A549 (cell line): ENCODE measurements around the gene SALL4. TPM values are rescaled to one million over a fixed set of nuclear protein-coding genes. Genes with fewer than 3 reads are reported as not detected.
A peak's percentile ranks its signal among the peaks of the same experiment; 100 is the strongest.

Source experiments
- ATAC-seq, 2 experiments: fragments of 200-7000 bp in 1 of 2; fragments of >200 bp in 1 of 2; cut with Nextera tagmentation in 1 of 2; cut with Tn5 transposase in 1 of 2; 3 replicates each; pipeline versions ENCODE4 v1.8.0 to v1.9.1; 2018 to 2020; ENCODE audit warnings: mild to moderate bottlenecking in 1 of 2, moderate library complexity in 1 of 2
- CTCF ChIA-PET: fragments of 300-600 bp; sonication (Branson Sonifier 250); formaldehyde crosslinking; extraction: SDS; loops from one replicate; lab custom pipeline; 2021; ENCODE audit warnings: antibody characterized with exemption, inconsistent platforms; lab: Yijun Ruan, JAX
- POLR2A ChIA-PET: fragments of 350-600 bp; formaldehyde crosslinking; extraction: SDS; loops from one replicate; lab custom pipeline; 2021; ENCODE audit warnings: antibody characterized with exemption, inconsistent platforms; lab: Yijun Ruan, JAX
- DNase-seq, 2 experiments: peaks; one replicate each; pipeline versions ENCODE4 v3.0.0 to v3.0.0-alpha.2; 2011 to 2016; ENCODE audit warnings: low read depth in 1 of 2, low spot score in 1 of 2
- FAIRE-seq: peaks from 2 replicates; lab custom pipeline; 2011; peaks lifted over from hg19 to GRCh38; lab: Jason Lieb, UNC
- H3K27ac ChIP-seq, 2 experiments: fragments of >200 bp; sonication (Bioruptor Twin); formaldehyde crosslinking; 3 replicates each; pipeline ENCODE4 v1.5.1; 2016 to 2017
- H3K4me1 ChIP-seq: fragments of >200 bp; sonication (Bioruptor Twin); formaldehyde crosslinking; 3 replicates; pipeline ENCODE4 v1.6.1; 2016
- H3K4me2 ChIP-seq: fragments of >200 bp; sonication (Bioruptor Twin); formaldehyde crosslinking; 3 replicates; pipeline ENCODE4 v1.6.1; 2016
- H3K4me3 ChIP-seq: fragments of >200 bp; sonication (Bioruptor Twin); formaldehyde crosslinking; 3 replicates; pipeline ENCODE4 v1.5.1; 2016
- H3K9me3 ChIP-seq: fragments of >200 bp; sonication (Bioruptor Twin); formaldehyde crosslinking; 3 replicates; pipeline ENCODE4 v1.6.1; 2016
- CHD2 ChIP-seq: fragments of 150-350 bp; IDR thresholded peaks from 2 replicates; pipeline ENCODE4 v1.6.1; 2014; ENCODE audit warnings: low read length; ENCODE audit not compliant: partially characterized antibody
- CHD4 ChIP-seq: fragments of 200-600 bp; sonication (generic); IDR thresholded peaks from 2 replicates; pipeline ENCODE4 v1.6.1; 2016; ENCODE audit warnings: antibody characterized with exemption, mild to moderate bottlenecking, borderline replicate concordance
- EHF ChIP-seq: fragments of 250-450 bp; sonication (Bioruptor Pico); IDR thresholded peaks from 2 replicates; pipeline ENCODE4 v1.5.0; 2020; ENCODE audit warnings: mild to moderate bottlenecking
- EHMT2 ChIP-seq: fragments of 200-600 bp; sonication (generic); IDR thresholded peaks from 2 replicates; pipeline ENCODE4 v1.6.1; 2016; ENCODE audit warnings: antibody characterized with exemption, low read depth, mild to moderate bottlenecking, moderate library complexity
- ESRRA ChIP-seq: fragments of 150-350 bp; IDR thresholded peaks from 2 replicates; pipeline ENCODE4 v1.6.1; 2014; ENCODE audit warnings: mild to moderate bottlenecking, low read length, borderline replicate concordance
- FOSL2 ChIP-seq, 2 experiments: fragments of 450-650 bp in 1 of 2; fragments of >200 bp in 1 of 2; sonication (Bioruptor Twin) in 1 of 2; formaldehyde crosslinking; IDR thresholded peaks; 2 replicates each; pipeline versions ENCODE4 v1.5.0 to v1.6.1; 2016 to 2020; ENCODE audit warnings: mild to moderate bottlenecking in 1 of 2, moderate library complexity in 1 of 2
- FOXS1 ChIP-seq: fragments of 250-450 bp; sonication (Bioruptor Pico); IDR thresholded peaks from 2 replicates; pipeline ENCODE4 v1.5.0; 2020; ENCODE audit warnings: mild to moderate bottlenecking, moderate library complexity
- HOXA7 ChIP-seq: fragments of 250-450 bp; sonication (Bioruptor Pico); IDR thresholded peaks from 2 replicates; pipeline ENCODE4 v1.5.0; 2020; ENCODE audit warnings: mild to moderate bottlenecking, moderate library complexity
- HOXB5 ChIP-seq: fragments of 250-450 bp; sonication (Bioruptor Pico); IDR thresholded peaks from 2 replicates; pipeline ENCODE4 v1.5.0; 2020; ENCODE audit warnings: mild to moderate bottlenecking, moderate library complexity
- JUN ChIP-seq, 2 experiments: fragments of >200 bp; sonication (Bioruptor Twin); formaldehyde crosslinking; IDR thresholded peaks; 2 replicates in 1 of 2; 3 replicates in 1 of 2; pipeline ENCODE4 v1.6.1; 2016 to 2017
- JUNB ChIP-seq: fragments of >200 bp; sonication (Bioruptor Twin); formaldehyde crosslinking; IDR thresholded peaks from 2 replicates; pipeline ENCODE4 v1.6.1; 2016
- MAFK ChIP-seq: fragments of 450-650 bp; IDR thresholded peaks from 2 replicates; pipeline ENCODE4 v1.6.1; 2014; ENCODE audit not compliant: partially characterized antibody
- NPAS2 ChIP-seq: fragments of 250-450 bp; sonication (Bioruptor Pico); IDR thresholded peaks from 2 replicates; pipeline ENCODE4 v1.8.0; 2022; ENCODE audit warnings: mild to moderate bottlenecking, moderate library complexity, borderline replicate concordance
- NR3C1 ChIP-seq: fragments of >200 bp; sonication (Bioruptor Twin); formaldehyde crosslinking; IDR thresholded peaks from 3 replicates; pipeline ENCODE4 v1.6.1; 2017
- POLR2AphosphoS2 ChIP-seq: conservative IDR thresholded peaks from 2 replicates; pipeline ENCODE4 v1.6.1; 2012; ENCODE audit warnings: low read length, improper control_type of control experiment, inconsistent platforms
- RCOR1 ChIP-seq: fragments of 150-350 bp; IDR thresholded peaks from 2 replicates; pipeline ENCODE4 v1.6.1; 2014; ENCODE audit warnings: antibody characterized with exemption, low read length, low read depth
- RFX5 ChIP-seq: fragments of 450-650 bp; IDR thresholded peaks from 2 replicates; pipeline ENCODE4 v1.7.1; 2014; ENCODE audit warnings: antibody characterized with exemption, mild to moderate bottlenecking, moderate library complexity
- SMC3 ChIP-seq: fragments of >200 bp; sonication (Bioruptor Twin); formaldehyde crosslinking; IDR thresholded peaks from 3 replicates; pipeline ENCODE4 v1.6.1; 2018; ENCODE audit warnings: inconsistent platforms
- TFCP2L1 ChIP-seq: fragments of 250-450 bp; sonication (Bioruptor Pico); IDR thresholded peaks from 2 replicates; pipeline ENCODE4 v1.5.0; 2021; ENCODE audit warnings: mild to moderate bottlenecking
- ZFP36 ChIP-seq: fragments of 450-650 bp; IDR thresholded peaks from 2 replicates; pipeline ENCODE4 v1.6.1; 2014; ENCODE audit warnings: borderline replicate concordance; ENCODE audit not compliant: partially characterized antibody
- ZSCAN20 ChIP-seq: fragments of 250-450 bp; sonication (Bioruptor Pico); IDR thresholded peaks from 2 replicates; pipeline ENCODE4 v1.8.0; 2022; ENCODE audit warnings: mild to moderate bottlenecking, moderate library complexity
- WGBS: methylation state at CpG from one replicate; pipeline ENCODE4 v1.1.6; 2017; ENCODE audit errors: missing lambda C conversion rate; 5-methylcytosine and 5-hydroxymethylcytosine counted together
- polyA plus RNA-seq, 4 experiments: library from polyadenylated mRNA; depleted of rRNA in 3 of 4; stranded (reverse); fragments of >200 nt; fragmentation: RNase III in 1 of 4; extraction: RNeasy Plus Mini Kit Qiagen cat#74134 plus additional on column Dnase treatment in 1 of 4; gene quantifications; 2 replicates in 3 of 4; 3 replicates in 1 of 4; pipeline ENCODE4 v1.2.3, GENCODE V29; 2011 to 2017
- TF ChIP-seq, protein P1 (sequence below): fragments of 250-450 bp; sonication (Bioruptor Pico); IDR thresholded peaks from 2 replicates; pipeline ENCODE4 v1.5.0; 2020; ENCODE audit warnings: low read depth, mild to moderate bottlenecking, moderate library complexity
- TF ChIP-seq, protein P2 (sequence below): IDR thresholded peaks from 2 replicates; pipeline ENCODE4 v1.6.1; 2012
- TF ChIP-seq, protein P3 (sequence below): fragments of >200 bp; sonication (Bioruptor Twin); formaldehyde crosslinking; IDR thresholded peaks from 2 replicates; pipeline ENCODE4 v1.6.1; 2016
- TF ChIP-seq, protein P4 (sequence below): IDR thresholded peaks from 2 replicates; pipeline ENCODE4 v1.6.1; 2012; ENCODE audit warnings: low read depth, borderline replicate concordance
- TF ChIP-seq, protein P5 (sequence below): fragments of >200 bp; sonication (Bioruptor Twin); formaldehyde crosslinking; IDR thresholded peaks from 3 replicates; pipeline ENCODE4 v1.6.1; 2016

SALL4 gene
- polyA plus RNA-seq, 2 of the 4 experiments (the other 2 are of a cell fraction), result 2.3 to 7.6 TPM

DNA sequence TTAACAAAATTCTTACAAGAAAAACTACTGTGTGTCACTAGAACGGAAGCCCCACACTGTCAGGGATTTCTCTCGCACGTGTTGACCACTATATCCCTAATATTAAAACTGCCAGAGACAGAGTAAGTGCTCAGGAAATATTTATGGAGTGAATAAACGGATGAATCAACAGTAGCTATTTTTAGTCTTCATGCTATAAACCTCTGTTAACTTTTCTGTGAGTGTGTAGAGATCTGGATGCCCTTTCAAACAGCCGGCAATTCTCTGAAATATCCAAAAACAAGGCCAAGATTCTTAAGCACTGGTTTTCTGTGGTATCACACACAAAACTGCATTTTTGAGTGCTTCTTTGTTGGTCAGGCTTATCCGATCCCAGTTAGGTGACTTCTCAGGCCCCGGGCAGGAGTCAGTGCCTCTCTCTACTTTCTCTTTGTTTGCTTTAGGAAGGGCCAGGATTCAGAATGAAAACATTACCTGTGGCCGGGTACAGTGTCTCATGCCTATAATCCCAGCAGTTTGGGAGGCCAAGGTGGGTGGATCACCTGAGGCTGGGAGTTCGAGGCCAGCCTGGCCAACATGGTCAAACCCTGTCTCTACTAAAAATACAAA lies 49.9 kb downstream of the SALL4 start (continued):
- TF ChIP-seq, protein P1, sequence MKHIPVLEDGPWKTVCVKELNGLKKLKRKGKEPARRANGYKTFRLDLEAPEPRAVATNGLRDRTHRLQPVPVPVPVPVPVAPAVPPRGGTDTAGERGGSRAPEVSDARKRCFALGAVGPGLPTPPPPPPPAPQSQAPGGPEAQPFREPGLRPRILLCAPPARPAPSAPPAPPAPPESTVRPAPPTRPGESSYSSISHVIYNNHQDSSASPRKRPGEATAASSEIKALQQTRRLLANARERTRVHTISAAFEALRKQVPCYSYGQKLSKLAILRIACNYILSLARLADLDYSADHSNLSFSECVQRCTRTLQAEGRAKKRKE (CRISPR knock-in tag), result 0 out of 2 replicates have a peak, but pooled peaks have one; percentile 25
- 0 out of 2 replicates have a peak, but pooled peaks have one; percentile 69 for TF ChIP-seq FOSL2 (IDR thresholded peaks at IDR 0.05)
- TF ChIP-seq FOSL2 (CRISPR knock-in tag; IDR thresholded peaks at IDR 0.05), result peak; percentile 92
- peak; percentile 89; the same call in 1 of the 2 replicates for TF ChIP-seq CHD4
- TF ChIP-seq, protein P2, sequence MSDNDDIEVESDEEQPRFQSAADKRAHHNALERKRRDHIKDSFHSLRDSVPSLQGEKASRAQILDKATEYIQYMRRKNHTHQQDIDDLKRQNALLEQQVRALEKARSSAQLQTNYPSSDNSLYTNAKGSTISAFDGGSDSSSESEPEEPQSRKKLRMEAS, result peak; percentile 71; the same call in 1 of the 2 replicates
- no peak for TF ChIP-seq EHMT2
- no peak for TF ChIP-seq ZFP36

DNA sequence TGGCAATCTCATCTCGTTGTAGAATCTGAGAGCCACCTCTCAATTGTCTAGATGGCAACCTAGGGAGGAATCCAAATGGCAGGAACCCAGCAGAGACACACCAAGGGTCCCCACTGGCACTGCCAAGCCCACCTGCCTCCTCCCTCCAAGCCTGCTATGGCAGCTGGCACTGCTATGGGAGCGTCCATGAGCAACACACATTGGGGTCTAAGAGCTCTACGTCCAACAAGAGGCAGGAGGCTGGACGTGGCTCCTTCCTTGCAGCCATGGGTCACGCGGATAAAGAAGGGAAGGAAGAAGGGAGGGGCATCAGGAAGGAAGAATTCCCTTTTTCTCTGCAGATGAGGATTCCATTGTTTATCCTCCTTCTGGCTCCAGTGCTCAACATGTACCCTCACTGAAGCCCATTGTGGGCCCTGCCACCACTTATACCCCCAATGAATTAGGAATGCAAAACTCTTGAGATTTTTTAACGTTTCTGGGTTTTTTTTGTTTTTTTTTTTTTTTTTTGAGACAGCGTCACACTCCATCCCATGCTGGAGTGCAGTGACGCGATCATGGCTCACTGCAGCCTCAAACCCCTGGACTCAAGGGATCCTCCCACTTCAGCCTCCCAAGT lies 51.4 kb downstream of the SALL4 start:
- ATAC-seq (no peak), DNase-seq (no peak), FAIRE-seq (no peak)
- 87% methylated on average over 9 of the region's 10 CpGs for WGBS
- H3K4me3 ChIP-seq, result peak overlapping the region; percentile 1; the same call in 1 of the 3 replicates
- peaks cover 59% of the 10 kb centered on the region for H3K4me1 ChIP-seq
- H3K9me3 ChIP-seq, result no peaks in the 10 kb centered on the region
- ChIA-PET CTCF (interaction anchor here (1.2 to 6.0 kb wide), 2 partner anchors 50 to 332 kb away, joined by 3 to 25 read pairs; no protein-coding TSS in a partner anchor), POLR2A (interaction anchor here (1.7 kb wide), 1 partner anchor 16 kb away, joined by 11 read pairs; the partner anchor contains the start of gene ATP9A)
- peak overlapping the region; percentile 89 for H3K27ac ChIP-seq
- H3K4me2 ChIP-seq, result peak overlapping the region; percentile 80
- TF ChIP-seq, protein P3, sequence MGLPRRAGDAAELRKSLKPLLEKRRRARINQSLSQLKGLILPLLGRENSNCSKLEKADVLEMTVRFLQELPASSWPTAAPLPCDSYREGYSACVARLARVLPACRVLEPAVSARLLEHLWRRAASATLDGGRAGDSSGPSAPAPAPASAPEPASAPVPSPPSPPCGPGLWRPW, result no peak
- TF ChIP-seq, protein P1 (CRISPR knock-in tag), result peak; percentile 41; the same call in 1 of the 2 replicates

DNA sequence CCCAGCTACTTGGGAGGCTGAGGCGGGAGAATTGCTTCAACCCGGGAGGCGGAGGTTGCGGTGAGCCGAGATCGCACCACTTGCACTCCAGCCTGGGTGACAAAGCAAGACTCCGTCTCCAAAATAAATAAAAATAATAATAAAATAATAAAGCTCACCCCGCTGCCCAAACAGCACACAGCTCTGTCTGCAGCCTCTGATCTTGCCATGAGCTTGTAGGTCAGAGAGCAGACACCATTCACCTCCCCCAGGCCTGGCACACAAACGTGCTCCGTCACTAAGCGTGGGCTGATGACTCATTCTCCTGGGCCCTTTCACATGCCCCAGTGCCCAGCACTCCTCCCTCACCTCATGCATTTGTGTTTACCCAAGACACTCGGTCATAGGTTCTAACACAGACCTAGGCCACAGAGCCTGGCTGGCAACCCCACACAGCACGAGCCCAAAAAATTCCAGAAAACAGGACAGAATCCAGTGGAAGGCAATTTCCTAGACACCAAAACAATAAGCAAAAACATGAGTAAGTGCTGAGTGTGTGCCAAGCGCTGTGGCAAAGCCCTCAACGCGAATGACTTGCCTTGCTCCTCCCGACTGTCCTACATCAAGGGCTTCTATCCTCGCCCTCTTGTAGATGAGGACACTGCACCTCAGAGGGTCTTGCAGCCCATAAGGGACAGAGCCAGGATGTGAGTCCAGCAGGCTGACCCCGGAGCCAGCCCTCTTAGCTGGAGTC lies 52.1 kb downstream of the SALL4 start:
- H3K4me3 ChIP-seq, result peak overlapping the region; percentile 14
- no peak for TF ChIP-seq TFCP2L1
- TF ChIP-seq HOXA7 (CRISPR knock-in tag), result no peak
- no peak for TF ChIP-seq EHMT2
- peak; percentile 68; the same call in 1 of the 2 replicates for TF ChIP-seq FOXS1
- TF ChIP-seq JUN (IDR thresholded peaks at IDR 0.05), result peak; percentile 89 to 91; a peak in 4 of 5 replicates
- TF ChIP-seq, protein P4, sequence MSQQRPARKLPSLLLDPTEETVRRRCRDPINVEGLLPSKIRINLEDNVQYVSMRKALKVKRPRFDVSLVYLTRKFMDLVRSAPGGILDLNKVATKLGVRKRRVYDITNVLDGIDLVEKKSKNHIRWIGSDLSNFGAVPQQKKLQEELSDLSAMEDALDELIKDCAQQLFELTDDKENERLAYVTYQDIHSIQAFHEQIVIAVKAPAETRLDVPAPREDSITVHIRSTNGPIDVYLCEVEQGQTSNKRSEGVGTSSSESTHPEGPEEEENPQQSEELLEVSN, result no peak
- no peak for TF ChIP-seq ESRRA
- no peak for TF ChIP-seq RFX5
- TF ChIP-seq NR3C1, result no peak
- no peak; the same call in 2 of the 3 replicates for TF ChIP-seq SMC3
- TF ChIP-seq, protein P5, sequence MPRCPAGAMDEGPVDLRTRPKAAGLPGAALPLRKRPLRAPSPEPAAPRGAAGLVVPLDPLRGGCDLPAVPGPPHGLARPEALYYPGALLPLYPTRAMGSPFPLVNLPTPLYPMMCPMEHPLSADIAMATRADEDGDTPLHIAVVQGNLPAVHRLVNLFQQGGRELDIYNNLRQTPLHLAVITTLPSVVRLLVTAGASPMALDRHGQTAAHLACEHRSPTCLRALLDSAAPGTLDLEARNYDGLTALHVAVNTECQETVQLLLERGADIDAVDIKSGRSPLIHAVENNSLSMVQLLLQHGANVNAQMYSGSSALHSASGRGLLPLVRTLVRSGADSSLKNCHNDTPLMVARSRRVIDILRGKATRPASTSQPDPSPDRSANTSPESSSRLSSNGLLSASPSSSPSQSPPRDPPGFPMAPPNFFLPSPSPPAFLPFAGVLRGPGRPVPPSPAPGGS, result peak; percentile 88; the same call in 1 of the 3 replicates
- no peak for TF ChIP-seq EHF (CRISPR knock-in tag)
- TF ChIP-seq MAFK, result peak; percentile 79
- TF ChIP-seq JUNB, result peak; percentile 93
- 0 out of 2 replicates have a peak, but pooled peaks have one; percentile 55 for TF ChIP-seq ZSCAN20 (CRISPR knock-in tag)
- TF ChIP-seq RCOR1, result no peak
- 0 out of 2 replicates have a peak, but pooled peaks have one; percentile 28 for TF ChIP-seq HOXB5
- TF ChIP-seq NPAS2 (CRISPR knock-in tag), result peak; percentile 65; the same call in 1 of the 2 replicates
- peak; percentile 43 for TF ChIP-seq CHD2
- no peak for TF ChIP-seq POLR2AphosphoS2

More for the DNA sequence above, 52.1 kb downstream of the SALL4 start:
- peaks cover 60% of the 10 kb centered on the region for H3K4me1 ChIP-seq
- peak overlapping the region; percentile 89 for H3K27ac ChIP-seq
- FAIRE-seq, result no peak
- H3K9me3 ChIP-seq, result no peaks in the 10 kb centered on the region
- peak; percentile 93 to 95 for ATAC-seq
- peak overlapping the region; percentile 80 for H3K4me2 ChIP-seq
- POLR2A ChIA-PET, result interaction anchor here (0.6 to 1.7 kb wide), 5 partner anchors 14 to 124 kb away, joined by 3 to 11 read pairs (median 5); partner anchors contain the start of gene ATP9A
- CTCF ChIA-PET, result interaction anchor here (1.2 to 6.0 kb wide), 6 partner anchors 14 to 332 kb away, joined by 3 to 25 read pairs (median 5); no protein-coding TSS in a partner anchor
- WGBS, result 2% methylated on average over 19 of the region's 19 CpGs
- DNase-seq, result peak; percentile 93 to 99
